ENCODE data around the gene MACROD1. TPM values are rescaled to one million over a fixed set of nuclear protein-coding genes. Genes with fewer than 3 reads are reported as not detected.
A peak's percentile ranks its signal among the peaks of the same experiment; 100 is the strongest.

Gene MACROD1
- total and polyA plus RNA-seq, 2 of the 13 experiments (the other 11 are each of a cell fraction or from before 2014, with no cell fraction given): 23.1 to 34.5 TPM

DNA sequence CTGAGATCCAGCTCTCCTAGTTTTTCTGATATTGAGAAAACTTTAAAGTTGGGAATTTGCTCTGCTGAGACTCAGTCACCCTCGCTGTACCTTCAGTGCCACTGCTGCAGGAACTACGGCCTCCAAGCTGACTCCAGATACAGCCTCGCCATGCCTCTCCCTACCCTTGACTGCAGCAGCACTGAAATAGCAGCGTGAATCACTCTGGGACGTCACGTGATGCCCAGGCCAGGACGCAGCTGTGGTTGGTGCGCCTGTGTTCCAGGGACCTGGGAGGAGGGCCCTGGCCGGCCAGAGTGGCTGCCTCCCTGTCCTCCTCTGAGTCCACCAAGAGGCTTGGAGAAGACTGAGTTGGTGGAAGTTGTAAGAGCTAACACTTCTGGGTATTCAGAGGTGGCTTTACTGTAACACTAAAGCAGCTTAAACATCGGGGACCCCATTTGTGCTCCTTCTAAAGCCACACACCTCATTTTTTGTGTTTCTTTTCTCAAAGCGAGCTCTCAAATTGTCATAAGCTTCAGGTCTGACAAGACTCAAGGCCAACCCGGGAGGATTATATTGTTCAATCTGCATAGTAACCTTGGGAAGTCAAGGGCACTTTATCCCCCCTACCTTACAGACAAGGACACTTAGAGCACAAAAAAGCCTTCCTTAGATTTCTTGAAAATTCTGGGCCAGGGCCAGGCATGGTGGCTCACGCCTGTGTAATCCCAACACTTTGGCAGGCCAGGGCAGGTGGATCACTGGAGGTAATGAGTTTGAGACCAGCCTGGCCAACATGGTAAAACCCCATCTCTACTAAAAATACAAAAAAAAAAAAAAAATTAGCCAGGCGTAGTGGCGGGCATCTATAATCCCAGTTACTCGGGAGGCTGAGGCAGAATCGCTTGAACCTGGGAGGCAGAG lies 15.8 kb upstream of the MACROD1 start (continued):
- TF ChIP-seq ZNF292 (CRISPR knock-in tag; IDR thresholded peaks at IDR 0.05; ENCODE audit: borderline replicate concordance, low read depth) (peak; percentile 83; the same call in 1 of the 2 replicates), NFYB (CRISPR knock-in tag; IDR thresholded peaks at IDR 0.05) (peak; percentile 35), KLF11 (CRISPR knock-in tag; IDR thresholded peaks at IDR 0.05) (no peak), NFATC3 (CRISPR knock-in tag; IDR thresholded peaks at IDR 0.05) (0 out of 2 replicates have a peak, but pooled peaks have one; percentile 15), FOXC1 (CRISPR knock-in tag; IDR thresholded peaks at IDR 0.05; ENCODE audit: borderline replicate concordance) (no peak), TEAD3 (CRISPR knock-in tag; optimal IDR thresholded peaks at IDR 0.05; ENCODE audit: borderline replicate concordance) (peak; percentile 52), HHEX (CRISPR knock-in tag; IDR thresholded peaks at IDR 0.05) (no peak), AHR (CRISPR knock-in tag; IDR thresholded peaks at IDR 0.05) (no peak), ATF7-NPFF (CRISPR knock-in tag; IDR thresholded peaks at IDR 0.05; ENCODE audit: low read depth) (0 out of 2 replicates have a peak, but pooled peaks have one; percentile 16), ZBTB7B (CRISPR knock-in tag; IDR thresholded peaks at IDR 0.05) (no peak), KLF16 (CRISPR knock-in tag; IDR thresholded peaks at IDR 0.05) (peak in 1 of 2 experiments; percentile 42; a peak in 1 of 4 replicates), ADNP (CRISPR knock-in tag; IDR thresholded peaks at IDR 0.05) (no peak), ZNF3 (CRISPR knock-in tag; IDR thresholded peaks at IDR 0.05) (no peak), ZNF761 (CRISPR knock-in tag; conservative IDR thresholded peaks at IDR 0.05) (no peak), DNMT1 (CRISPR knock-in tag; IDR thresholded peaks at IDR 0.05) (no peak), ZNF790 (CRISPR knock-in tag; IDR thresholded peaks at IDR 0.05; ENCODE audit: borderline replicate concordance) (no peak), CEBPG (CRISPR knock-in tag; IDR thresholded peaks at IDR 0.05) (0 out of 2 replicates have a peak, but pooled peaks have one; percentile 13), XRCC5 (optimal IDR thresholded peaks at IDR 0.05; ENCODE audit: low read length) (peak; percentile 86), IKZF1 (IDR thresholded peaks at IDR 0.05) (no peak), GATAD1 (CRISPR knock-in tag; IDR thresholded peaks at IDR 0.05) (peak; percentile 58; the same call in 1 of the 2 replicates)
- TF ChIP-seq, protein P1, sequence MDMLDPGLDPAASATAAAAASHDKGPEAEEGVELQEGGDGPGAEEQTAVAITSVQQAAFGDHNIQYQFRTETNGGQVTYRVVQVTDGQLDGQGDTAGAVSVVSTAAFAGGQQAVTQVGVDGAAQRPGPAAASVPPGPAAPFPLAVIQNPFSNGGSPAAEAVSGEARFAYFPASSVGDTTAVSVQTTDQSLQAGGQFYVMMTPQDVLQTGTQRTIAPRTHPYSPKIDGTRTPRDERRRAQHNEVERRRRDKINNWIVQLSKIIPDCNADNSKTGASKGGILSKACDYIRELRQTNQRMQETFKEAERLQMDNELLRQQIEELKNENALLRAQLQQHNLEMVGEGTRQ (IDR thresholded peaks at IDR 0.05; ENCODE audit: low read depth, low read length): peak; percentile 97
- TF ChIP-seq, protein P1 (CRISPR knock-in tag; IDR thresholded peaks at IDR 0.05; ENCODE audit: borderline replicate concordance): peak; percentile 94; the same call in 1 of the 2 replicates
- TF ChIP-seq, protein P2, sequence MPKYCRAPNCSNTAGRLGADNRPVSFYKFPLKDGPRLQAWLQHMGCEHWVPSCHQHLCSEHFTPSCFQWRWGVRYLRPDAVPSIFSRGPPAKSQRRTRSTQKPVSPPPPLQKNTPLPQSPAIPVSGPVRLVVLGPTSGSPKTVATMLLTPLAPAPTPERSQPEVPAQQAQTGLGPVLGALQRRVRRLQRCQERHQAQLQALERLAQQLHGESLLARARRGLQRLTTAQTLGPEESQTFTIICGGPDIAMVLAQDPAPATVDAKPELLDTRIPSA (CRISPR knock-in tag; IDR thresholded peaks at IDR 0.05; ENCODE audit: borderline replicate concordance): no peak
- TF ChIP-seq, protein P3, sequence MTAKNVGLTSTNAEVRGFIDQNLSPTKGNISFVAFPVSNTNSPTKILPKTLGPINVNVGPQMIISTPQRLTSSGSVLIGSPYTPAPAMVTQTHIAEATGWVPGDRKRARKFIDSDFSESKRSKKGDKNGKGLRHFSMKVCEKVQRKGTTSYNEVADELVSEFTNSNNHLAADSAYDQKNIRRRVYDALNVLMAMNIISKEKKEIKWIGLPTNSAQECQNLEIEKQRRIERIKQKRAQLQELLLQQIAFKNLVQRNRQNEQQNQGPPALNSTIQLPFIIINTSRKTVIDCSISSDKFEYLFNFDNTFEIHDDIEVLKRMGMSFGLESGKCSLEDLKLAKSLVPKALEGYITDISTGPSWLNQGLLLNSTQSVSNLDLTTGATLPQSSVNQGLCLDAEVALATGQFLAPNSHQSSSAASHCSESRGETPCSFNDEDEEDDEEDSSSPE (CRISPR knock-in tag; IDR thresholded peaks at IDR 0.05): 0 out of 2 replicates have a peak, but pooled peaks have one; percentile 30
- TF ChIP-seq, protein P4, sequence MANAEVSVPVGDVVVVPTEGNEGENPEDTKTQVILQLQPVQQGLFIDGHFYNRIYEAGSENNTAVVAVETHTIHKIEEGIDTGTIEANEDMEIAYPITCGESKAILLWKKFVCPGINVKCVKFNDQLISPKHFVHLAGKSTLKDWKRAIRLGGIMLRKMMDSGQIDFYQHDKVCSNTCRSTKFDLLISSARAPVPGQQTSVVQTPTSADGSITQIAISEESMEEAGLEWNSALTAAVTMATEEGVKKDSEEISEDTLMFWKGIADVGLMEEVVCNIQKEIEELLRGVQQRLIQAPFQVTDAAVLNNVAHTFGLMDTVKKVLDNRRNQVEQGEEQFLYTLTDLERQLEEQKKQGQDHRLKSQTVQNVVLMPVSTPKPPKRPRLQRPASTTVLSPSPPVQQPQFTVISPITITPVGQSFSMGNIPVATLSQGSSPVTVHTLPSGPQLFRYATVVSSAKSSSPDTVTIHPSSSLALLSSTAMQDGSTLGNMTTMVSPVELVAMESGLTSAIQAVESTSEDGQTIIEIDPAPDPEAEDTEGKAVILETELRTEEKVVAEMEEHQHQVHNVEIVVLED (CRISPR knock-in tag; IDR thresholded peaks at IDR 0.05; ENCODE audit: borderline replicate concordance): 0 out of 2 replicates have a peak, but pooled peaks have one; percentile 27

Data from HepG2 (cell line).